GM21381 (cell line): ENCODE measurements around the gene FBXO42.
"Not testable (repeated sequence)": the region's sequence is repeated elsewhere in the genome, so short reads cannot be mapped to it uniquely, and the experiment has no call there.

Source experiments
- ATAC-seq: cut with Tn5 transposase; IDR thresholded peaks from one replicate; pipeline ENCODE4 v1.9.1; 2021; ENCODE audit warnings: mild to moderate bottlenecking, moderate library complexity; ENCODE audit not compliant: unreplicated experiment

The FBXO42 gene

DNA sequence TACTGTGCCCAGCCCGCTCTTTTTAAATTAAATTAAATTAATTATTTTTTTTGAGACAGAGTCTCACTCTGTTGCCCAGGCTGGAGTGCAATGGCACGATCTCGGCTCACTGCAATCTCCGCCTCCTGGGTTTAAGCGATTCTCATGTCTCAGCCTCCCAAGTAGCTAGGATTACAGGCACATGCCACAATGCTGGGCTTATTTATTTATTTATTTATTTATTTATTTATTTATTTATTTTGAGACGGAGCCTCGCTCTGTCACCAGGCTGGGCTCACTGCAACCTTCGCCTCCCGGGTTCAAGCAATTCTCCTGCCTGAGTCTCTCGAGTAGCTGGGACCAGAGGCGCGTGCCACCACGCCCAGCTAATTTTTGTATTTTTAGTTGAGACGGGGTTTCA, 129.6 kb downstream of the FBXO42 start:
- ATAC-seq = not testable (repeated sequence)

GRCh38 chr1:16221499-16221898, 130.8 kb downstream of the FBXO42 start:
- no peak for ATAC-seq

GRCh38 chr1:16219968-16220500, 132.2 kb downstream of the FBXO42 start:
- no peak for ATAC-seq

DNA sequence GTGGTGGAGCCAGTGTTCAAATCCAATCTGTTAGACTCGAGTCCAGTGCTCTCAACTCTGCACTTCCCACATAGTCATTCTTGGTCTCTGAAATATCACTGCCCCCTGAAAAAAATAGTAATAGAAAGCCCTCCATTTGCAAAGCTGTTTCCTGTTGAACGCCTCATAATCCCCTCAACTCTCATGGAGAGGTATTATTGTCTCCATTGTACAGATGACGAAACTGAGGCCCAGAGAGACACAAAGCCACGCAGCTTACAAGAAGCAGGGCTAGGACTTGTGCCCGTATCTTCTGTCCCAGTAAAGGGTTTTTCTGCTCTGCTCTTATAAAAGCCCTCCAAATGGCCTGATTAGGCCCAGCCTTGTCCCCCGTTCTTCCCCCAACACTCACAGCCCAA, 133.6 kb downstream of the FBXO42 start:
- no peak for ATAC-seq

DNA sequence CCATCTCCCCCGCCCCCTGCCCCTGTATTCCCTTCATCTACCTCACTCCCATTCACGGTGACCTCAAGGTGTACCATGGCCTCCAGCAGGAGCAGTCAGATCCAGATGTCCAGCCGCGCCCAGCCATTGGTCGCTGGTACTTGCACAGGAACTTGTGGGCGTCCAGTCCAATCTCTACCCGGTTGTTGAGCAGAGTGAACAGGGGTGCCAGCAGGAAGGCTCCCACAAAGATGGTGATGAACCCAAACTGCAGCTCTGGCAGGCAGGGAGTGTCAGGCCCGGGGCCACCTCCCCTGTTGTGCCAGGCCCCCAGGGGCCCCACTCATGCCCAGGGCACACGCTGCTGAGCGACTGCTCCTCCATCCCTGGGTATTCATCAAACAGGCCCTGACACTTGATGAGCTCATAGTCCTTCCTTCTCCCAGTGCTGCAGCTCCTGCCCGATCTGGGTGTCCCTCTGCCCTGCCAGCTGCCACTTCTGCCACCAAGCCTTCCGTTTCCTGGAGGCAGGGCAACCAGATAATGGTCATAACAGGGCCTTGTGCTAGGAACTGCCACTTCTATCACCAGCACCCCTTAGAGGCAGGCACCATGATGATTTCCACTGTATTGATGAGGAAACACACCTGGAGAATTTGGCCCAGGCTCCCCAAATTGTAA, 134.1 kb downstream of the FBXO42 start:
- ATAC-seq = no peak

DNA sequence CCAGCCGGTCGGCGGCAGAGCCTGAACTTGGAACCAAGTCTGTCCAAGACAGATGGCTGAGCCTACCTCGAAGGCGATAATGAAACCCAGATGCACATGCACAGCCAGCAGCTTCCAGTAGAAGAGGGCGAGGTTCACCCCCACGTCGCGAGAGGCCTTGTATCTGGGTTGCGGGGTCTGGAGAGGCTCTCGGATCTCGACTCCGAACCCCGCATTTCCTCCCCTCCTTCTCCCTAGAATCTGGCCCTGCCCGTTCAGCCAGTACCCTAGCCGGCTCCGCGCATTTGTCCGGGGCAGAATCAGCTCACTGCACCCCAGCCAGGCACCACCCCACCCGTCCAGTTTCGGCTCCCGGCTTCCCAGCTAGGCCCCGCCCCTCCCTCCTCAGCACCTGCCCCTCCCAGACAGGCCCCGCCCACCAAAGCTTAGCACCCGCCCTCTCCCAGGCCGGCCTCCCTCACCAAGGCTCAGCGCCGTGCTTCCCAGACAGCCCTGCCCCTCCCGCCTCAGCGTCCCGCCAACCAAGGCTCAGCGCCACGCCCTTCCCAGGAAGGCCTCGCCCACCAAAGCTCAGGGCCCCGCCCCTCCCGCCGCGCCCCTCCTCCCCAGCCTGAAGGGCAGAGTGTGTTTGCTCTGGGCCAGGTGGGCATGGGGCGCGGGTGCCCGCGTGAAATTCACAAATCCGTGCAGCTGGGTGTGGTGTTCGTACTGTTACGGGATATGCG, 135.1 kb downstream of the FBXO42 start:
- ATAC-seq = peak; percentile 84

GRCh38 chr1:16215882-16216753, 136.2 kb downstream of the FBXO42 start:
- peak; percentile 43 for ATAC-seq

GRCh38 chr1:16215240-16215639, 137.0 kb downstream of the FBXO42 start:
- ATAC-seq = not testable (repeated sequence)

GRCh38 chr1:16213544-16213943, 138.7 kb downstream of the FBXO42 start:
- ATAC-seq = not testable (repeated sequence)

- no peak for ATAC-seq
These were observed 139.3 kb downstream of the FBXO42 start for GRCh38 chr1:16213013-16213412.

GRCh38 chr1:16212251-16212961, 139.9 kb downstream of the FBXO42 start, which contains the start of gene ARHGEF19:
ARHGEF19 (minus strand) TSS chr1:16212652; CDS start chr1:16209054, 3,598 bp downstream.
- ATAC-seq = no peak

GRCh38 chr1:16211824-16212223, 140.5 kb downstream of the FBXO42 start:
- no peak for ATAC-seq

DNA sequence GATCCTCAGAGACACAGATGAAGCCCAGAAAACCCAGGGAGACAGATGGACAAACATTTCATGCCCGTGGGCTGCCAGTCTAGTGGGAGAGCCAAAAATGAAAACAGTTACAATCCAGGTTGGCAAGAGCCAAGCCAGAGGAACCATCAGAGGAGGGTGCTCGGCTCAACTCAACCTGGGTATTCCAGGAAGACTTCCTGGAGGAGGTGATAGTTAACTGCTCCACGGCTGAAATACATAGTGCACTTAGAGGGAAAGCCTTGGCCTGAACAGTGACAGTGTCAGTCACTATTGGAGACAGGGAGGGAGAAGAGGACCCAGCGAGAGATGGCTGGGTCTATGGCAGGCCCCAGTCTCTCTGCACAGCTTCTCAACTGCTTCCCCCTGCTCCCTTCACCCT, 141.7 kb downstream of the FBXO42 start:
- ATAC-seq = no peak

DNA sequence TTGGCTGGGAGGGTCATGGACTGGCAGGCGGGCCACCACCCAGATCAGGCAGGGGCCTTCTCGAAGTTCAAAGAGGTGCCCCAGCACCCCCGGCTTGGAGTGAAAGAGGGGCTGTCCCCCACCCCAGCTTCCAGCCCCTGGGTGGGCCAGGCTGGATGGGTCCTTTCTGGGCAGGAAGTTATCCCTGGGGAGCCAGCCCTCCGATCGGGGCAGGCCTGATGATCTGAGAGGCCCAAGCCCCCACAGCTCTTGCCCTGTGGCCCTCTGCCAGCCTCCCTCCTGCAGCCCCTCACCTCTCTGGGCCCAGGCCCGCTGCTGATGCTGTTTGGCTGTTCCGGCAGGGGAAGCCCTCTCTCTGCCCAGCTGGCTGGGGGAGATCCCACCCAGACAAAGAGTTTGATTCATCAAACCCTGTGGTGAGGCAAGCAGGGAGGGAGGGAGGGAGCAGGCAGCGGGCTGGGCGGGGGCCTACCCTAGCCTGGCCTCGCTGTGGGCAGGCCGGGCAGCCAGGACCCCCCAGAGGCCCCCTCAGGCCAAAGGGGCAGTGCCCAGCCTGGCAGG, 142.4 kb downstream of the FBXO42 start:
- no peak for ATAC-seq

DNA sequence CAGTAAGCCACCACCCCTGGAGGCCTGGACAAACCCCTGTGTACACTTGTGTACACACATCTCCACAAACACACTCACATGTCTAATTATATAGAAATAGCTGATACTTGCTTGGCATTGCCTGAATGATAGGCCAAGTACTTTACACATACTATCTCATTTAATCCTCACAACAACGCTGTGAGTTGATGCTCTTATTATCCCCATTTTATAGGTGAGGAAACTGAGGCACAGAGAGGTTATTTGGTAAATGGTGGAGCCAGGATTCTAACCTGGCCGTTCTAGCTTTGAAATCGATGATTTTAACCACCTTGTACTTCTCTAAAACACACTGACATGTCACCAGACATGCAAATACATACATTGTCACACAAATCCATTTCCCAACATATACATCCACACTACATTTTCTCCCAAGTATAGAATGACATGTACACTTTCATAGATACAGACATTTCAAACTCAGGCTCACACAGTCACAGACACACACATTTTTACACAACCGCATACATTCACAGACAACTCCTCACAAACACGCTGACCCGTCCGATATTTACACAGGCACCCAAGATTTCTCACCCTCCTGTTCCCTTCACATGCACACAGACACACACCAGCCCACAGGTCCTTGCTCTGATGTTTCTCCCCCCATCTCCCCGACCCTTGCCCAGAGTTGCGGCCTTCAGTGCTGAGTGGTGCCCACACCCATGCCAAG, 143.0 kb downstream of the FBXO42 start:
- ATAC-seq = no peak

DNA sequence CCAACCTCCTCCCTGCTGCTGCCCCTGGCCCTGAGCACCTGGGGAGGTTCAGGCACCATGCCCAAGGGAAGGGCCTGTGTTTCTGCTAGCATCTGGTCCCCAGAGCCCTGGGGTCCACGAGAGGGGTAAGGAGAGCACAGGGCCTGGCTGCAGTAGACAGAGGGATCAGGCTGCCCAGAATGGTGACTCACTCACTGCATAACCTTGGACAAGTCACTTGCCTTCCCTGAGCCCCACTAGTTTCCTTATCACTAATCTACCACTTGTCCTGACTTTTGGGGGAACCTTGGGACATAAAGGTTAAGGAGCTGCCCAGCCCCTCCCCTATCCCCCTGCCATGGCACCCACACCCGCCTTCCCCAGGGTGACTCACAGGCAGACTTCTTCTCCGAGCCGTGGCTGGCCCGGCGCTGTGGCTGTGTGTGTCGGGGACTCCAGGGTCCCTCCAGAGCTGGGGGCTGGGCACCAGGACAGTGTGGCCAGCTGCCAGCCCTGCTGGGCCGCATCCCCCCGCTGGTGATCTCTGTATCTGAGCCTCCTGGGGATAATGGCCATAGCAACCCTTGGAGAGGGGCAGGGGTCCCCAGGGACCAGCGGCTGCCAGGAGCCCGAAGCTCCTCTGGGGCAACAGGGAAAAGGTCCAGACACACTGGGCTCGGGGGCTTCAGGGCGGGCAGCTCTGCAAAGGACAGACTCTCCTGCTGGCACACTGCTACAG, 143.9 kb downstream of the FBXO42 start:
- no peak for ATAC-seq

GRCh38 chr1:16207318-16208269, 144.7 kb downstream of the FBXO42 start:
- no peak for ATAC-seq
